ENCODE measurements around the gene IRF2.

The IRF2 gene

GRCh38 chr4:184474263-184475095, at the start of gene IRF2:
Gene IRF2 (minus strand): TSS chr4:184474550. CDS start chr4:184429064, 45,486 bp downstream.
- DNase-seq: peak; percentile 98

GRCh38 chr4:184515606-184516005, 41.3 kb upstream of the IRF2 start:
- no peak for DNase-seq

DNA sequence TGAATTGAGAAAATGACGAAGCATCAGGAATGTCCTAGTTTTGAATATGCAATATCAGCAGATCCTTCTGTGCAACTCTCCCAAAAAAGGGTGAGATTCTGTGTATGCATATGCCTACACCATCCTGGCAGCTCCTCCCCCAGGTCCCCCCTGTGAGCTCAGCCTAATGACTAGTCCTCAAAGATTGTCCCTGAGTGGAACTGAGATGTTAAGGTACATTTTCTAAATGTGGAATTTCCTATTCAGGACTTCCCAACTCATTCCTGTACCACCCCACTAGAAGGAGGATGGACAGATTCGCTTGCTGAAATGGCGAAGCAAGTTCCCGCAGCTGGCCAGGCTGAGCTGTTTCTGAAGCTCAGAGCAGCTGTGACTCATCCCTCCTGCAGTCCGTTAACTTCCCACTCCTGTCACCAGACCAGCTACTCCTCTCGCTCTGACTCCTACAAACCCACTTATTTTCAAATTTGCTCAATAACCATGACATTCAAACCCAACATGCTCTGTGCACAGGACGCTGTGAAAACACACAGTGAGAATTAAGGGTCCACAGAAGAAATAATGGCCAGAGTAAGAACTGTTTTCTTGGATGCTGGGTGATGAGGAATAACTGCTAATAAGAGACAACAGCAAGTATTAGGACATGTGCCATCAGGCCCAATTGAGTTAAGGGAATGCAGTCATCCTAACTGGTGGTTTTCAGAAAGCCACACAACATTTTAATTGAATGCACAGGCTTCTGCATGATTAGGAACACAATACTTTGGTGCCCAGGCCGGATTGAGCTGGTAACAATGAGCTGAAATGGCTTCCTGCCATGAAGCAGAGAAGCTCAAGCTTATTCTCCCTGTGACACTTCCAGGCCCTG, 40.0 kb upstream of the IRF2 start:
- DNase-seq: peak; percentile 96

DNA sequence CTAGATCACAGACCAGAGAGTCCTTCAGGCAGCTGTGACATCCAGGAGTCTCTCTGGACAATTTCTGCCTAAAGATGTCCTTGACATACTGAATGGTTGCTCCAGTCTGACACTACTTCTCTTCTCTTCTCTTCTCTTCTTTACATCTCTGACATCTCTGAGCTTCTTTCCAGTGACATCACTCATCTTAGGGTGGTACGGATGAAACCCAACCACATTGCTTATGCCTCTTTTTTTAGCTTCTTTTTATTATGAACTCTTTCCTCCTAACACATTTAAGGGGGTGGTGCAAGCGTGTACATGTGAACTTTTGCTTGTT, 39.4 kb upstream of the IRF2 start:
- DNase-seq: no peak

GRCh38 chr4:184511156-184511555, 36.8 kb upstream of the IRF2 start:
- no peak for DNase-seq

DNA sequence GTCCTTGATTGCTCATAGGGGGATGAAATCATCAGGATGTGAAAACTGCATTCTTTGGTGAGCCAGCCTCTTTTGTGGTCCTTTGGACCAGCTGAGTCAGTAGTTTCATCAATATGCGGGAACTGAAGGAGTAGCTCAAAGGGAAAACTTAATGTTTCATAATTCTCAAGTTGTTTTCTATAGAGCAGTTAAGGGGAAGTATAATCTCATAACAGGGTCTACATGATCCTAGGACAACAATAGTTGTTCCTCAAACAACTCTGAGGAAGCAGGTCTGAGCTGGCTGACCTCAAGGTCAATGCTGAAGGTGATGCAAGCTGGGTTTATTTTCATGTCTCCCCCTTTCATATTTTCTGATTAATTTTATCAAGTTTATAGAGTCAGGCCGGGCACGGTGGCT, 36.1 kb upstream of the IRF2 start:
- DNase-seq: no peak

- DNase-seq: peak; percentile 84
Measured at GRCh38 chr4:184506527-184507121, 32.3 kb upstream of the IRF2 start.

GRCh38 chr4:184504385-184504784, 30.0 kb upstream of the IRF2 start:
- no peak for DNase-seq

- peak; percentile 63 for DNase-seq
Measured at GRCh38 chr4:184503869-184504300, 29.5 kb upstream of the IRF2 start.

DNA sequence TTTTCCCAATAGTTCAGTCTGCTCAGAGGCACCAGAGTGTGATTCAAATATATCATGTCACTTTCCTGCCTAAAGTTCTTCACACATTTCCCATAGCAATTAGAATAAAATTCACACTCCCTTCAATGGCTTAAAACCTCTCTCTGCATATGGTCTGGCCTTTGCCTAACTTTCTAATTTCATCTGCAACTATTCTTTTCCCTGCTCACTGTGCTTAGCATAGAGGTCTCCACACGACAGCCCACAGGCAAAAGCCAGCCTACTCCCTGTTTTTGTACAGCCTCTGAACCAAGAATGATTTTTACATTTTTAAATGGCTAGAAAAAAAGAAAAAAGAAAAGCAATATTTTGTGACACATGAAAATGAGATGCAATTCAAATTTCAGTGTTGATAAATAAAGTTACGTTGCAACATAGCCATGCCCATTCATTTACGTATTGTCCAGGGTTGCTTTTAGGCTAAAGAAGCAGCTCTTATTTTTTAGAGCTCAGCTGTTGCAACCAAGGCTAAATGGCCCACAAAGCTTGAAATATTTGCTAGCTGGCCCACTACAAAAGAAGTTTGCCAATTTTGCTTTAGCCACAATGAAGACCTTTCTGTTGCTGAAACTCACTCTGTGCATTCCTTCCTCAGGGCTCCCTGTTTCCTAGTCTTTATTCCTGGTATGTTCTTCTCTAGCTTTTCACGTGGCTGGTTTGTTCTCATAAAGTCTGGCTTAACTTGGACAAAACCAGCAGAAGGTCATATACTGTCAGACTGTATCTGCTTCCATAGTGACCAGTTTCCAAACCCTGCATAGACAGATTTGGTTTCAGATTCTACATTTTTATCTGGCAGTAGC, 26.6 kb upstream of the IRF2 start:
- DNase-seq: no peak

- no peak for DNase-seq
Measured at GRCh38 chr4:184499996-184500395, 25.6 kb upstream of the IRF2 start.

GRCh38 chr4:184498598-184498997, 24.2 kb upstream of the IRF2 start:
- no peak for DNase-seq

DNA sequence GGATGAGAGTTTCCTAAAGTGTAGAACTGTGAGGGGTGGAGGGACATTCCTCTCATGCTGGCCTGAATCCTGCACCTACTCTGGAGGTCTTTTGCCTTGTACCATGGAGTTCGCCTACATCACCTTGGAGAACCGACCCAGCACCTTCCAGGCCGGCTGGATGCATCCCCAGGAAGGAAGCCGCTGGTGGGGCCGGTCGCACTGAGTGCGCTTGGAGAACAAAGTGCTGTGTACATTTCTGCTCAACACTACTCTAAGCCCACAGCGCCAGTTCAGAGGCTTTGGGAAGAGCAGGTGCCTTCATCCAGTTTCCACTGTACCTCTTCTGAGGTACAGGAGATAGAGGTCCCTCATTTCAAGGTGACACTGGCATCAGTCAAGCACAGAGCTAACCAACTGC, 15.4 kb upstream of the IRF2 start:
- no peak for DNase-seq

- DNase-seq: no peak
Measured at GRCh38 chr4:184487503-184487902, 13.2 kb upstream of the IRF2 start.

GRCh38 chr4:184485279-184485678, 10.9 kb upstream of the IRF2 start:
- DNase-seq: no peak

DNA sequence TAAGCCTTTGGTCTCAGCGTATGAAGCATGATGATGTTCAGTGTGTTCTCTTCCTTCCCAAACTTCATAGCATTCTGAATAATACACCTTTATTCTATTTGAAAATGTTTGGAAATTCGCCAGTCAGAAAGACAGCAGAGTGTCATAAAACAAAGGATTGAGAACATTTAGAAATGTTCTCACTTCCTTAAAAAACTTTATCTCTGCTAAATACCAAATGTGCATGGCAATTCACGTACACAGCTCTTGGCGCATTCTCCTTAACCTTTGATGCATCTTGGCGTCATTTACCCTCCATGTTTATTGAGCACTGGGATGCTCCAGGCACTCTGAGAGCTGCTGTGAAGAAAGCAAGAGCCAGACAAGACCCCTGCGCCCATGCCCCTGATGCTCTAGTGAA, 7.2 kb upstream of the IRF2 start:
- DNase-seq: no peak

DNA sequence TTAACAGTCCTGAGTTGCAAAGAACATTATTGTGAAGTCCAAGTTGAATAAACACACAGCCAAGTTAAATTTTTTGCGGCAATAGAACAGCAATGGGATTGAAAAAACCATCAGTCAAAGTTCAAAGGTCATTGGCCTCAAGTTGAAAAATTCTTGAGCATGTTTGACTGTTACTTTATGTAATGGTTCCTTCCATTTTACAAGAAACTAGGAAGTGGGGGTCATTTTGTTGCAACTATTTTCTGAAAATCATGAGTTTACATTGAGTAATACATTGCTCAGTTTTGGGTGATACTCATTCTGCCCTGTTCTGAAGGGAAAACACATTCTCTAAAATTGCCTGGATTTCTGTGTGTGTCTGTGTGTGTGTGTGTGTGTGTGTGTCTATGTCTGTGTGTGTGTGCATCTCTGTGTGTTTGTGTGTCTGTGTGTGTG, 5.2 kb upstream of the IRF2 start:
- no peak for DNase-seq

DNA sequence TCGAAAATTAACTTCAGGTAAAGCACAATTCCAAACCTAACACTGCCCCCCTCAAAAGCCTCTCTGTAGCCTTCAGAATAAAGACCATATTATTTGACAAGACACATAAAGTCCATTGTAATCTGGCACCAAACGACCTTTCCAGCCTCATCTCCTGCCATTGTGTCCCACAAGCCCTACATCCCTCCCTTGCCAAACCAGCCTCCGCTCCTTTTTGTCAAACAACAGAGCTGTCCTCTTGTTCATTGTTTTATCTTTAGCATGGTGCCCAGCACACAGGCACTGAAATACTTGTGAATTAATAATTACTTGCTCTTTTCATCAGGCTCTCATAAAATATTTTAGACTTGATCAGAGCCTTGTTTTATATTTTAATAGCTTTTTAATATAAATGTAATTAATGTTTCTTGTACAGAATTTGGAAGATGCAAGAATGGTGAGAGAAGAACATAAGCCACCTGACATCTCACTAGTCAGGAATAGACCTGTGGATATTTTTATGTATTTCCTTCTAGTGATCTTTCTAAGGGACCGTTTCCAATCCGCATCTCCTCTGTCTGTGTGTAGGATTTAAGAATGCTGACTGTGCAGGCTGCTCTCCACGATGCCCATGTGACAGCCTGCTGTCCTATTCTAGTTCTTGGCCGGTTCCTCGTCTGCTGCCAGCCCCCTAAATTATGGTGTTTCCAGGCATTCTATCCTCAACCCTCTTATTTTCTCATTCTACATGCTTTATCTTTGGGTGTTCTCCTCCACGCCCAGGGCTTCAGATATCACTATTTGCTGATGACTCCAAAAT, 3.0 kb upstream of the IRF2 start:
- DNase-seq: peak; percentile 24

- DNase-seq: peak; percentile 58
Measured at GRCh38 chr4:184476695-184477094, 2.3 kb upstream of the IRF2 start.

DNA sequence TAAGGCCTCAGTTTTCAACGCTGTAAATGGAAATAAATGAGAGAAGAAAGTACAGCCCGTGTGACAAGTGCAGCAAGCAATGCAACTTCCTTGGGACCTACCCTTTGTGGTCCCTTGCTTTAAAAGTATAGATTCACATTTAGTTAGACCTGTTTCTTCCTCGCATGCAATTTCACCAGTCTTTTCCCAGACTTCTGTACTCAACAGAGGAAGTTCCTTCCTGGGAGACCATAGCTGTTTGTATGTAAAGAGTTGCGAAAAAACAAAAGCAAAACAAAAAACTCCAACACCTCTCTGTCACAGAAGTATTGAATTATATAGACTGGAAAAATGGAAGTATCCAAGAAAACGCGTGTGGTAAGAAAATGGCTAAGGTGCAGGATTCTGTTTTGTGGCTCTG, 1.1 kb upstream of the IRF2 start:
- no peak for DNase-seq

DNA sequence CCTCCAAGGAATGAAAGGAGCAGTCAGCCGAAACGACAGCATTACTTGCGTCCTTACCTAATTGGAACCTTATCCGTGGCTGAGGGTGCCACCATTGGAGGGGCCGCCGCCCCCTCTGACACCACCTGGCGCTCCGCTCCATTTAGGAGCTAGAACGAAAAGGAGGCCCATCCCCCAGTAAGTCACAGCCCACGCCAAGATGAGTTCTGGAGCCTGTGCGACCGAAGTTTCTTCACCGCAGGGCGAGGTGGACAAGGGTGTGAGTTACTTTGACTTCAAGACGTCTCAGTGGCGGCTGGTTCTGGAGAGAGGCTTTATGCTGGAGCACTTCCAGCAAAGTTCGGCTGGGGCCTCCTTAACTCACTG, 729 bp upstream of the IRF2 start:
- peak; percentile 65 for DNase-seq
